ENCODE measurements around the gene TLR8.

DNA sequence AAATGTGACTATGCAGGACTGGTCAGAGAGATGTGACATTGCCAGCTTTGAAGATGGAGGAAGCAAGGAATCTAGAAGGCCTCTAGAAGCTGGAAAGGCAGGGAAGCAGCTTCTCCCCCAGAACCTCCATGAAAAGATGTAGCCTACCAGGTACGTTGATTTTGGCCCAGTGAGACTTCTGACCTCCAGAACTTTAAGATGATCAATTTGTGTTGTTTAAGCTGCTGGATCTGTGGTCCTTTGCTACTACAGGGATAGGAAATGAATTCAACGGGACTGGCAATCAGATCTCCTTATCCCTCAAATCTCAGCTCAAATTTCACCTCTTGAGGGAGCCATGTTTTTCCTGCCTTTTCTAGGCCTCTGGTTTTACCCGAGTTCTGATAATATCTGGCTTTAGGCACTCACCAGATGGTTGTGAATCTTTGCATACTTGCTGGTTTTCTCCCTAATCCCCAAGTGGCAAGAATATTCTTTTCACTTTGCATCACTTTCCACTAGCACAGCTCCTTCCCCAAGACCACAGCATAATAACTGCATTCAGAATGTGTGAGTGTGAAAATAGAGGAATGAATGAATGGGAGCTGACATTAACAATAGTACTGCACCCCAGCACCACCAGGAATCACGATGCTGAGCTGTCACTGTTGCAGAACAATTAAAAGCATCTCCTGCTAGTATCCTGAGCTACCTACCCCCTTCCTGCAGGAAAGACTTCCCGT, 42.9 kb downstream of the TLR8 start:
- TF ChIP-seq, protein P1, sequence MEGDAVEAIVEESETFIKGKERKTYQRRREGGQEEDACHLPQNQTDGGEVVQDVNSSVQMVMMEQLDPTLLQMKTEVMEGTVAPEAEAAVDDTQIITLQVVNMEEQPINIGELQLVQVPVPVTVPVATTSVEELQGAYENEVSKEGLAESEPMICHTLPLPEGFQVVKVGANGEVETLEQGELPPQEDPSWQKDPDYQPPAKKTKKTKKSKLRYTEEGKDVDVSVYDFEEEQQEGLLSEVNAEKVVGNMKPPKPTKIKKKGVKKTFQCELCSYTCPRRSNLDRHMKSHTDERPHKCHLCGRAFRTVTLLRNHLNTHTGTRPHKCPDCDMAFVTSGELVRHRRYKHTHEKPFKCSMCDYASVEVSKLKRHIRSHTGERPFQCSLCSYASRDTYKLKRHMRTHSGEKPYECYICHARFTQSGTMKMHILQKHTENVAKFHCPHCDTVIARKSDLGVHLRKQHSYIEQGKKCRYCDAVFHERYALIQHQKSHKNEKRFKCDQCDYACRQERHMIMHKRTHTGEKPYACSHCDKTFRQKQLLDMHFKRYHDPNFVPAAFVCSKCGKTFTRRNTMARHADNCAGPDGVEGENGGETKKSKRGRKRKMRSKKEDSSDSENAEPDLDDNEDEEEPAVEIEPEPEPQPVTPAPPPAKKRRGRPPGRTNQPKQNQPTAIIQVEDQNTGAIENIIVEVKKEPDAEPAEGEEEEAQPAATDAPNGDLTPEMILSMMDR (IDR thresholded peaks at IDR 0.05; ENCODE audit: low read depth, low read length): no peak
- TF ChIP-seq EZH2phosphoT487 (IDR thresholded peaks at IDR 0.05; ENCODE audit: low read depth): no peak

Data from OCI-LY3 (cell line).